Esophagus muscularis mucosa (tissue), 4 donors: ENCODE results near the gene PLEKHG3. TPM values are rescaled to one million over a fixed set of nuclear protein-coding genes. Genes with fewer than 3 reads are reported as not detected.

Experiments
- DNase-seq: peaks from one replicate; pipeline ENCODE4 v3.0.0-alpha.2; 2017; ENCODE audit errors: extremely low spot score
- H3K27ac ChIP-seq, 4 donors: fragments of 200-600 bp; sonication (generic); replicated peaks in 1 of 4; 1 replicate in 3 of 4; 2 replicates in 1 of 4; pipeline ENCODE4 v1.5.1; 2016 to 2019; ENCODE audit warnings: mild to moderate bottlenecking in 1 of 4
- H3K27me3 ChIP-seq, 4 donors: fragments of 200-600 bp; sonication (generic); one replicate each; pipeline versions ENCODE4 v1.5.1 to v1.6.0; 2016 to 2019
- H3K36me3 ChIP-seq, 4 donors: fragments of 200-600 bp; sonication (generic); one replicate each; pipeline ENCODE4 v1.5.1; 2016 to 2019
- H3K4me1 ChIP-seq, 4 donors: fragments of 200-600 bp; sonication (generic); one replicate each; pipeline ENCODE4 v1.5.1; 2016 to 2019
- H3K4me3 ChIP-seq, 4 donors: fragments of 200-600 bp; sonication (generic); 1 replicate in 2 of 4; 2 replicates in 2 of 4; pipeline ENCODE4 v1.5.1; 2016 to 2019; ENCODE audit warnings: mild to moderate bottlenecking in 4 of 4, moderate library complexity in 1 of 4
- H3K9me3 ChIP-seq, 4 donors: fragments of 200-600 bp; sonication (generic); 1 replicate in 3 of 4; 2 replicates in 1 of 4; pipeline ENCODE4 v1.5.1; 2016 to 2019
- EP300 ChIP-seq: sonication (generic); formaldehyde crosslinking; IDR thresholded peaks from one replicate; pipeline ENCODE4 v1.6.1; 2017; ENCODE audit warnings: antibody characterized with exemption
- POLR2A ChIP-seq: fragments of 450-650 bp; IDR thresholded peaks from one replicate; pipeline ENCODE4 v1.6.1; 2017; ENCODE audit warnings: antibody characterized with exemption, moderate library complexity, mild to moderate bottlenecking, low read depth
- POLR2AphosphoS5 ChIP-seq, 2 donors: sonication (generic); formaldehyde crosslinking; IDR thresholded peaks; one replicate each; pipeline ENCODE4 v1.6.1; 2017; ENCODE audit warnings: antibody characterized with exemption in 2 of 2
- WGBS: methylation state at CpG from one replicate; pipeline ENCODE4 v1.1.5; 2018; 5-methylcytosine and 5-hydroxymethylcytosine counted together
- intact Hi-C: fragments of 100-400 bp; cut with DNase I; formaldehyde crosslinking; loops from one replicate; pipeline ENCODE4 v1.15.1; 2023
- total RNA-seq, 4 donors: library from RNA; depleted of rRNA; stranded (reverse); fragments of >200 nt; gene quantifications; one replicate each; pipeline versions ENCODE4 v1.1.0 to v1.2.1, GENCODE V29; 2016
- TF ChIP-seq, protein P1 (sequence below), 3 experiments: fragments of 200-600 bp in 2 of 3; fragments of 450-650 bp in 1 of 3; sonication (generic) in 2 of 3; IDR thresholded peaks; one replicate each; pipeline ENCODE4 v1.5.1; 2017 to 2019; ENCODE audit warnings: antibody characterized with exemption in 3 of 3, mild to moderate bottlenecking in 2 of 3, moderate library complexity in 1 of 3

PLEKHG3 gene
- total RNA-seq, 4 donors from 2014 or later: 21.7 to 66.7 (median 35.1) TPM

DNA sequence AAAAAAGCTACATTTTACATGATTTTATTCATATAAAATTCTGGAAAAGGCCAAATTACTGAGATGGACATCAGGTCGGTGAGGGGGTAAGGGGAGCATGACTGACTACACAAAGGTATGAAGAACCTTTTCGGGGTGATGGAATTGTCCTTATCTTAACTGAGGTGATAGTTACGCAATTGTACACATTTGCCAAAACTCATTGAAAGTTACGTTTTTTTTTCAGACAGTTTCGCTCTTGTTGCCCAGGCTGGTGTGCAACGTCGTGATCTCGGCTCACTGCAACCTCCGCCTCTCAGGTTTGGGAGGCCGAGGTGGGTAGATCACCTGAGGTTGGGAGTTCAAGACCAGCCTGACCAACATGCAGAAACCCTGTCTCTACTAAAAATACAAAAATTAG lies 29.4 kb upstream of the PLEKHG3 start:
- Histone ChIP-seq H3K27me3 (no peaks in the 10 kb centered on the region), H3K4me3 (no peak overlapping the region), H3K4me1 (peaks cover 0 to 5% (median 3%) of the 10 kb centered on the region in 4 donors), H3K36me3 (no peaks in the 10 kb centered on the region), H3K9me3 (no peaks in the 10 kb centered on the region), H3K27ac (no peak overlapping the region)
- no peak for TF ChIP-seq POLR2AphosphoS5 (IDR thresholded peaks at IDR 0.05)
- no peak for TF ChIP-seq EP300
- no peak for TF ChIP-seq POLR2A
- TF ChIP-seq, protein P1, sequence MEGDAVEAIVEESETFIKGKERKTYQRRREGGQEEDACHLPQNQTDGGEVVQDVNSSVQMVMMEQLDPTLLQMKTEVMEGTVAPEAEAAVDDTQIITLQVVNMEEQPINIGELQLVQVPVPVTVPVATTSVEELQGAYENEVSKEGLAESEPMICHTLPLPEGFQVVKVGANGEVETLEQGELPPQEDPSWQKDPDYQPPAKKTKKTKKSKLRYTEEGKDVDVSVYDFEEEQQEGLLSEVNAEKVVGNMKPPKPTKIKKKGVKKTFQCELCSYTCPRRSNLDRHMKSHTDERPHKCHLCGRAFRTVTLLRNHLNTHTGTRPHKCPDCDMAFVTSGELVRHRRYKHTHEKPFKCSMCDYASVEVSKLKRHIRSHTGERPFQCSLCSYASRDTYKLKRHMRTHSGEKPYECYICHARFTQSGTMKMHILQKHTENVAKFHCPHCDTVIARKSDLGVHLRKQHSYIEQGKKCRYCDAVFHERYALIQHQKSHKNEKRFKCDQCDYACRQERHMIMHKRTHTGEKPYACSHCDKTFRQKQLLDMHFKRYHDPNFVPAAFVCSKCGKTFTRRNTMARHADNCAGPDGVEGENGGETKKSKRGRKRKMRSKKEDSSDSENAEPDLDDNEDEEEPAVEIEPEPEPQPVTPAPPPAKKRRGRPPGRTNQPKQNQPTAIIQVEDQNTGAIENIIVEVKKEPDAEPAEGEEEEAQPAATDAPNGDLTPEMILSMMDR (IDR thresholded peaks at IDR 0.05): no peak
- WGBS: 87% methylated on average over 10 of the region's 10 CpGs
- DNase-seq: no peak
- intact Hi-C loops: loop anchor here (5.0 kb wide), 1 partner anchor 72 kb away; no protein-coding TSS in a partner anchor

DNA sequence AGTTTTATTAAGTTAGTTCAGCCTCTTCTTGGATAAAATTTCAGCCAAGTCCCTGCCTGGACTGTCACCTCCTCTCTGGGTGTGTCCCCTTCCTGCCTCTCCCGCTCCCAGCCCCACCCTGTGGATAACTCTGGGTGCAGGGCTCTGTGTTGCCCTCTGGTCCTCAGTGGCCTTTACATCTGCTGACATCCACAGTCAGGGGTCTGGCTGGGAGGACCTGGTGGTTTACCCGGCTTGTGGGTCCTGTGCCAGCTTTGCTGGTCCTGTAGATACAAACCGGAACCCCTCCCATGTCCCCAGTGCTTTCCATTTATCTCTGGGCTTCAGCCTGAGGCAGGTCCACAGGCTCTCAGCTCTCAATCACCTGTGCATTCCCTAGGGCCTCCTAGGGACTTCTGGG lies 28.9 kb upstream of the PLEKHG3 start:
- no peaks in the 10 kb centered on the region for H3K27me3 ChIP-seq
- WGBS: 70% methylated on average over 3 of the region's 3 CpGs
- no peaks in the 10 kb centered on the region for H3K36me3 ChIP-seq
- TF ChIP-seq, protein P1 (IDR thresholded peaks at IDR 0.05): no peak
- intact Hi-C loops: no loop called here
- H3K27ac ChIP-seq: no peak overlapping the region
- H3K9me3 ChIP-seq: no peaks in the 10 kb centered on the region
- no peak overlapping the region for H3K4me3 ChIP-seq
- DNase-seq: no peak
- H3K4me1 ChIP-seq: peaks cover 4 to 10% (median 8%) of the 10 kb centered on the region in 4 donors

DNA sequence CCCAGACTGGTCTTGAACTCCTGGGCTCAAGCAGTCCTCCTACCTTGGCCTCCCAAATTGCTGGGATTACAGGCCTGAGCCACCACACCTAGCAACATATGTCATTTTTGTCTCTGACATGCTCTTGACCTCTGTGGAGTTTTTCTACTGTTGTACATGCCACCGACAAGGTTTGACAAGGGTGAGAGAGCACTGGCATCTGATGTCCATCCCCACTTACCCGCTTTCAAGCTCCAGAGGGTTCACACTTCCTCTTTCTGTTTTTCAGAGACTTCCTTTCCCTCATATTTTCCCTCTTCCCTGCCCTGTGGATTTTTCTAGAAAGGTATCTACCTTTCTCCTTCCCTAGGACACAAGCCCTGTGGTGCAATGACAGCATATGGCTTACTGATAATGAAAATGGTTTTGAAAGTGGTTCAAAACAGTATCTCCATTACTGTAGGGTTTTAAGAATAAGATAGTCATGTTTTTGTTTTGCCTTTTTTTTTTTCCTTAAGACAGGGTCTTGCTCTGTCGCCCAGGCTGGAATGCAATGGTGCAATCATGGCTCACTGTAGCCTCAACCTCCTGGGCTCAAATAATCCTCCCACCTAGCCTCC lies 27.7 kb upstream of the PLEKHG3 start:
- intact Hi-C loops: no loop called here
- WGBS: 85% methylated on average over 3 of the region's 3 CpGs
- DNase-seq: no peak

DNA sequence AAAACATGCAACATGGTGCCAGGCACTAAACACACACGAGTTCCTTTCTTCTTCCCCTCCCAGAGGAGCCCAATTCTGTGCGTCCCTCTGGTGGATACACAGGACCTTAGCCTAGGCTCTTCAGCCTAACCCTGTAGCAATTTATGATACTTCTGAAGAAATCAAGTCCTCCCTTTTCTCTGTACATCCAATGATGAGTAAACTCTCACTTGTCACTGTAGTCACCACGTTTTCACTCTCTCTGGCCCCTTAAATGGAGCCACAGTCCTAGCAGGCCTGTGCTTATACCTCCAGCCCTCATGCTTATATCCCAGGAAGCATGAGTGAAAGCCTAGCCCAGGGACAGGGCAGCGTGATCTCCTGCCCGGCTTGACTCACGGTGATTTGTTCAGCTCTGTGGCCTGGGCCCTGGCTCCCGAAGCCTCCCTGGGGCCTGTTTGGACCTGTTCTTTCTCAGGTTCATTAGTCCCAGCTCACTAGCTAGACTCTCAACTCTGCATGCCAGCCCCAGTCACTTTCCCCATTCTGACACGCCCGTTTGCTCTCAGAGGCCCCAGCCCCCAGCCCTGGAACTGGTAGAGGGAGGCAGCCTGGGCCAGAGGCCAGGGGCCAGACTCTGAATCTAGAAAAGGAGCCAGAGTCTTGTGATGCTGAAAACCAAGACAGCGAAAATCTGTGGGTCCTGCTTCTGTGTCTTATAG lies 24.1 kb upstream of the PLEKHG3 start:
- no peak for DNase-seq
- Histone ChIP-seq H3K27me3 (no peaks in the 10 kb centered on the region), H3K9me3 (no peaks in the 10 kb centered on the region), H3K4me1 (peaks cover 30 to 48% (median 43%) of the 10 kb centered on the region in 4 donors), H3K4me3 (no peak overlapping the region), H3K36me3 (no peaks in the 10 kb centered on the region), H3K27ac (peak overlapping the region; percentile 82 to 87 (median 84))
- WGBS: 48% methylated on average over 10 of the region's 10 CpGs
- TF ChIP-seq, protein P1 (IDR thresholded peaks at IDR 0.05): no peak
- TF ChIP-seq POLR2AphosphoS5 (IDR thresholded peaks at IDR 0.05) (no peak), EP300 (no peak), POLR2A (no peak)
- intact Hi-C loops: no loop called here

More for the DNA sequence above, 27.7 kb upstream of the PLEKHG3 start:
- Histone ChIP-seq H3K9me3 (no peaks in the 10 kb centered on the region), H3K27me3 (no peaks in the 10 kb centered on the region), H3K4me1 (peaks cover 14 to 21% (median 20%) of the 10 kb centered on the region in 4 donors), H3K36me3 (no peaks in the 10 kb centered on the region), H3K4me3 (no peak overlapping the region), H3K27ac (no peak overlapping the region)
- no peak for TF ChIP-seq POLR2AphosphoS5 (IDR thresholded peaks at IDR 0.05)
- TF ChIP-seq POLR2A: no peak
- TF ChIP-seq, protein P1 (IDR thresholded peaks at IDR 0.05): no peak
- TF ChIP-seq EP300: no peak

DNA sequence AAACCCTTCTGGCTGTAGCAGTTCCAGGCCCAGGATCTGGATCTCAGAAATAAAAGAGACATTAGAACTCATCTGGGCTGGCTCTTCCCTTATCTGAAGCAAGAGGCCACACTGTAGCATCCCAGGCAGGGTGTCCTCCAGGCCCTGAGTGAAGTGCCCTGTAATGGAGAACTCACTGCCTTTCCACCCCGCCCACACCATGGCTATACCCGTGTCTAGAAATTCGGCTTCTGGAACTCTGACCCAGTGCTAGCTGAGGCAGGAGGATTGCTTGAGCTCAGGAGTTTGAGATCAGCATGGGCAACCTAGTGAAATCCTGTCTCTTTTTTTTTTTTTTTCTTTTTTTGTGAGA lies 23.5 kb upstream of the PLEKHG3 start:
- intact Hi-C loops: no loop called here
- H3K36me3 ChIP-seq: no peaks in the 10 kb centered on the region
- 80% methylated on average over 3 of the region's 3 CpGs for WGBS

More for the DNA sequence above, 23.5 kb upstream of the PLEKHG3 start:
- DNase-seq: no peak
- Histone ChIP-seq H3K4me1 (peaks cover 30 to 48% (median 43%) of the 10 kb centered on the region in 4 donors), H3K4me3 (no peak overlapping the region), H3K27ac (peak overlapping the region; percentile 82 to 87 (median 84)), H3K27me3 (no peaks in the 10 kb centered on the region), H3K9me3 (no peaks in the 10 kb centered on the region)
- TF ChIP-seq POLR2AphosphoS5 (IDR thresholded peaks at IDR 0.05) (no peak), EP300 (no peak), POLR2A (no peak)
- TF ChIP-seq, protein P1 (IDR thresholded peaks at IDR 0.05): no peak
